ENCODE measurements around the gene ZNF718.

The ZNF718 gene

GRCh38 chr4:99863-100262 lies 24.4 kb upstream of the ZNF718 start:
- Histone ChIP-seq H3K79me2 (ENCODE audit: insufficient read depth, low read depth) (no peaks in the 10 kb centered on the region), H3K4me2 (no peak overlapping the region), H4K20me1 (ENCODE audit: insufficient read depth) (no peaks in the 10 kb centered on the region), H3K27me3 (ENCODE audit: insufficient read depth, low read depth) (no peaks in the 10 kb centered on the region), H3K27ac (no peak overlapping the region), H2AFZ (ENCODE audit: low read depth) (no peak overlapping the region), H3K4me1 (ENCODE audit: low read depth, poor library complexity, severe bottlenecking) (no peaks in the 10 kb centered on the region), H3K4me3 (IDR thresholded peaks at IDR 0.05; ENCODE audit: insufficient read depth, low read depth, low read length) (no peak overlapping the region), H3K9ac (no peak overlapping the region), H3K36me3 (ENCODE audit: insufficient read depth) (no peaks in the 10 kb centered on the region)
- TF ChIP-seq CTCF (conservative IDR thresholded peaks at IDR 0.05; ENCODE audit: low read depth, low read length): no peak

DNA sequence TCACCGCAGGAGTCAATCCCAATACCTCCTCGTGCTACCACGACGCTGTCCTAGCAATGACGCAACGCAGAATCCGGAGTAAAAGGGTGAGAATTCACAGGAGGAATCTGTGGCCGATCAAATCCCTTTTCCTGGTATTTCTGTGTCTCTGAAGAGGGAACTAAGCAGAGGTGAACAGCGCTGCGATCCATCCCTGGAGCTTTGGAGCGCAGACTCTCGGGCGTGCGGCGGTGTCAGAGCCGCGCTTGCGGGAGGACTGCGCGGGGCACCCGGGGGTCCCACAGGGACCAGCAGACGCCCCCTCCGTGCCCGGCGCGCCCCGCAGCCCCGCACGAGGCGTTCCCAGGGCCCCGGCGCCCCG lies 17.2 kb upstream of the ZNF718 start:
- Histone ChIP-seq H3K27ac (no peak overlapping the region), H3K79me2 (ENCODE audit: insufficient read depth, low read depth) (no peaks in the 10 kb centered on the region), H3K9ac (no peak overlapping the region), H3K4me1 (ENCODE audit: low read depth, poor library complexity, severe bottlenecking) (no peaks in the 10 kb centered on the region), H3K4me2 (no peak overlapping the region), H3K4me3 (IDR thresholded peaks at IDR 0.05; ENCODE audit: insufficient read depth, low read depth, low read length) (no peak overlapping the region), H3K27me3 (ENCODE audit: insufficient read depth, low read depth) (no peaks in the 10 kb centered on the region), H4K20me1 (ENCODE audit: insufficient read depth) (no peaks in the 10 kb centered on the region), H2AFZ (ENCODE audit: low read depth) (no peak overlapping the region), H3K36me3 (ENCODE audit: insufficient read depth) (no peaks in the 10 kb centered on the region)
- TF ChIP-seq CTCF (conservative IDR thresholded peaks at IDR 0.05; ENCODE audit: low read depth, low read length): no peak

DNA sequence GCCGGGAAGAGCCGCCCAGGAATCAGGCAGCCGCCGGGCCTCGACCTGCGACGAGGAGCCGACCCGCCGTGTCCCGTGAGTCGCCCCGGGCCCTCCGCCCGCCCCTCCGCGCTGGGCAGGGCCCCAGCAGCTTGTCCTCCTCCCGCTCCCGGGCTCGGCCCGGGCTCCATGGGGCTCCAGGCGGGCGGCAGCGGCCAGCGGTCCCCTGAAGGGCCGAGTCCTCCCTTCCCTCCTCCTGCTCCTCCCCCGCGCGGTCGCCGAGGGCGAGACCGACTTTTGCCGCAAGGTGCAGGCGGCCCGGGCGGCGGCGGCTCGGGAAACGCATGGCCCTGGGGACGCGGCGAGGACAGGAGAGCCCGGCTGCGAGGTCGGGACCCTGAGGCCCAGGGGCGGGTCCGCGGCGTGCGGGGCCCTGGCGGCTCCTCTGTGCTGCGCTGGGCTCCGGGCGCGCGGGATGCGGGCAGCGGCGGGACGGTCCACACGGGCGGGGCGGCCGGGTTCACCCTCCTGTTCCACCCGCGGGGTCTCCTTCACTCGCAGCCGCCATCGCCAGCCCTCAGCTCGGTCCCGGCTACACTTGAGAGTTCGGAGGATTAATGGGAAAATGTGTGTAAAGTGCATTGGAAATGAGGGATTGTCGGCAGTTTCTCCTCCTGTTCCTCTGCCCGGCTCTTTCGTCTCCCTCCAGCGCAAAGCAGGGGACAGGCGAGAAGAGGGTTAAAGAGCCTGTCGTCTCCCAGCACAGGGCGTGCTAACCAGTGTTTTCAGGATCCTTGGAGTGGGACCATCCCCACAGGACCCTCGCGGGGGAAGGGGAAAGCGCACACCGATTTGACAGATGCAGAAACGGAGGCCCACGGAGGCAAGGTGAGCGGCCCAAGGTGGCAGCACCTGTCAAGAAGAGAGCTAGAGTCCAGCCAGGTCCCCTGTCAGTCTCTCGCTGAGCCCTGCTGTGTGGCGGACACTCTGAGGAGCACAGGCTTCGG lies 16.6 kb upstream of the ZNF718 start:
- no peaks in the 10 kb centered on the region for H3K27me3 ChIP-seq (ENCODE audit: insufficient read depth, low read depth)

GRCh38 chr4:112771-113170 lies 11.5 kb upstream of the ZNF718 start:
- Histone ChIP-seq H3K79me2 (ENCODE audit: insufficient read depth, low read depth) (no peaks in the 10 kb centered on the region), H2AFZ (ENCODE audit: low read depth) (no peak overlapping the region), H3K4me3 (IDR thresholded peaks at IDR 0.05; ENCODE audit: insufficient read depth, low read depth, low read length) (no peak overlapping the region), H3K27me3 (ENCODE audit: insufficient read depth, low read depth) (no peaks in the 10 kb centered on the region), H3K4me2 (no peak overlapping the region), H3K4me1 (ENCODE audit: low read depth, poor library complexity, severe bottlenecking) (no peaks in the 10 kb centered on the region), H3K9ac (no peak overlapping the region), H3K36me3 (ENCODE audit: insufficient read depth) (no peaks in the 10 kb centered on the region), H4K20me1 (ENCODE audit: insufficient read depth) (no peaks in the 10 kb centered on the region), H3K27ac (no peak overlapping the region)
- no peak for TF ChIP-seq CTCF (conservative IDR thresholded peaks at IDR 0.05; ENCODE audit: low read depth, low read length)

More for the DNA sequence above, 16.6 kb upstream of the ZNF718 start:
- H3K9ac ChIP-seq: no peak overlapping the region
- no peaks in the 10 kb centered on the region for H3K4me1 ChIP-seq (ENCODE audit: low read depth, poor library complexity, severe bottlenecking)
- no peak overlapping the region for H3K27ac ChIP-seq
- H3K4me3 ChIP-seq (IDR thresholded peaks at IDR 0.05; ENCODE audit: insufficient read depth, low read depth, low read length): no peak overlapping the region
- no peak overlapping the region for H3K4me2 ChIP-seq
- H3K36me3 ChIP-seq (ENCODE audit: insufficient read depth): no peaks in the 10 kb centered on the region
- TF ChIP-seq CTCF (conservative IDR thresholded peaks at IDR 0.05; ENCODE audit: low read depth, low read length): no peak
- H3K79me2 ChIP-seq (ENCODE audit: insufficient read depth, low read depth): no peaks in the 10 kb centered on the region
- no peaks in the 10 kb centered on the region for H4K20me1 ChIP-seq (ENCODE audit: insufficient read depth)
- H2AFZ ChIP-seq (ENCODE audit: low read depth): no peak overlapping the region
